Fibroblast of lung (primary cell): ENCODE measurements around the gene KYAT1.

Source experiments
- CTCF ChIP-seq, 2 donors: IDR thresholded peaks in 1 of 2; conservative IDR thresholded peaks in 1 of 2; 1 replicate in 1 of 2; 2 replicates in 1 of 2; pipeline ENCODE4 v1.5.1; 2011 to 2012; ENCODE audit warnings: low read length in 2 of 2, control low read depth in 1 of 2, inconsistent platforms in 1 of 2, low read depth in 1 of 2, mild to moderate bottlenecking in 1 of 2
- EZH2 ChIP-seq: IDR thresholded peaks from 2 replicates; pipeline ENCODE4 v1.5.1; 2012; ENCODE audit warnings: low read length, control low read depth, mild to moderate bottlenecking; ENCODE audit errors: missing control alignments

DNA sequence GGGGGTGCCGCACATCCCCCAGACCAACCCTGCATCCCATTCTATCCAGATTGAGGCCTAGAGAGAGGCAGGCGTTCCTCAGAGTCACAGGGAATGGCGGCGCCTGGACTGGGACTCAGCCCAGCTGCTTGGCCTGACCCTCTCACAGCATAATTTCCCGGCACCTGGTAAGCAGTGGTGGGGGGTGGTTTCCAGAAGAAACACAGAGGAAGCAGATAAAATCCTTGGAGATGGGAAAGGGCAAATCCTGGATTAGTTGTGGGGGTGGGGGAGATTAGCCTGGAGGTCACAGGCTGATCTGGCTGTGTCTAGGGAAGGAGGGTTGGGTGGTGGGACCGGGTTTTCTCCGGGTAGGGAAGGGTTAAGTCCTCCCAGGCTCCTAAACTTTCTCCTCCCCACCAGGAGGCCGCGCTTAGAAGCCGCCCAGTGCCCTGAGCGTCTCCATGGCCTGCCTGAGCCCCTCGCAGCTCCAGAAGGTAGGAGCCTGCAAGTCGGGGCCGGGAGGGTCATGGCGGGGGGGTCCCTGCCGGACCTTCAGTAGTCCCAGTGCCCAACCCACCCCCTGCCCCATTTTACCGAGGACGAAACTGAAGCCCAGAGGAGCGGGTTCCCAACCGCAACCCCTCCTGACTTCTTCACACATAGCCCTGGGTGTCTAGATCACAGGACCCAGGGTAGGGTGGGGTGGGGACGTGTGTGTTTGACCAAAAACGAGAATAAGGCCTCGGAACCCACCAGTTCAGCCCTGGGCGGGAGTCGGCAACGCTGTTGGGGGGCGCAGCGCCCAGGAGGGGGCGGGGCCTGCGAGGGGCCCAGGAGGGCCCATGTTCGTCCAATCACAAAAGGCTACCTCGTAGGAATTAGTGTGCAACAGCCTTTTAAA, 40.4 kb upstream of the KYAT1 start:
- TF ChIP-seq EZH2 (no peak), CTCF (conservative IDR thresholded peaks at IDR 0.05 in 1 of 2, IDR thresholded peaks at IDR 0.05 in 1 of 2; ENCODE audit: low read depth in 1 of 2, low read length in 2 of 2) (peak in 1 of 2 donors; percentile 5)
